ACHN (cell line): ENCODE results near the gene EEF1AKMT3.
"Not testable (repeated sequence)": the region's sequence is repeated elsewhere in the genome, so short reads cannot be mapped to it uniquely, and the experiment has no call there.

ENCODE experiments used
- DNase-seq: peaks from one replicate; pipeline ENCODE4 v3.0.0-alpha.2; 2015
- in situ Hi-C: cut with HindIII; loops from 2 replicates; pipeline ENCODE4 v1.10.0; 2017; ENCODE audit warnings: low sequenced_read_pairs, low pct_ligation_motif_present, low pct_unique_long_range_greater_than_20kb

Gene EEF1AKMT3

DNA sequence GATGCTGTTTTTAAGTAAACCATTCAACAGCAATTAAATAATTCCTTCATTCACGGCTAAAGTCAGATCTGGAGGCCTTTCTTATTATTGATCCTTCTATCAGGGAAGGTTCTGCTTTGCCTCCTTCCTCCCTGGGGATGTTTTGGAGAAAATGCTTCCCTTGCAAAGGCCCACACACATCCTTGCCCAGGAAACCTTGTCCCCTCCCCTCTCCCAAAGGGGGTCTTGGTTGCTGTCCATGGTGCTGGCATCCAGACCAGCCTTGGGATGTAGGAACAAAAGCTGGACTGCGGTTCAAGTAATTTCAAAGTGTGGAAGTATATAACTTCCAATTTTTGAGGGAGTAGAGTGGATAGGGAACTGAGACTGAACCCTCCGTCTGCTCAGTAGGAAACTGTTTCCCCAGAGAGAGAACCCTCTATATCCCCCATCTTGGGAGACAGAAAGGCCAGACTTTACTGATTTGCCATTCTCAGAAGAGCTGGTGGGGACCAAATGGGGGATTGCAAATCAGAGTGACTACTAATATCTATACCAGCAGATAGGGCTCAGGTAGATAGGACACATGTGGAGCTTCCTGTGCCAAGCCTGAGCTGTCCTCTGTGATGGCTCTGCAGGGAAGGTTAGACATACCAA, 11.9 kb upstream of the EEF1AKMT3 start:
- in situ Hi-C loops: no loop called here
- DNase-seq: no peak

DNA sequence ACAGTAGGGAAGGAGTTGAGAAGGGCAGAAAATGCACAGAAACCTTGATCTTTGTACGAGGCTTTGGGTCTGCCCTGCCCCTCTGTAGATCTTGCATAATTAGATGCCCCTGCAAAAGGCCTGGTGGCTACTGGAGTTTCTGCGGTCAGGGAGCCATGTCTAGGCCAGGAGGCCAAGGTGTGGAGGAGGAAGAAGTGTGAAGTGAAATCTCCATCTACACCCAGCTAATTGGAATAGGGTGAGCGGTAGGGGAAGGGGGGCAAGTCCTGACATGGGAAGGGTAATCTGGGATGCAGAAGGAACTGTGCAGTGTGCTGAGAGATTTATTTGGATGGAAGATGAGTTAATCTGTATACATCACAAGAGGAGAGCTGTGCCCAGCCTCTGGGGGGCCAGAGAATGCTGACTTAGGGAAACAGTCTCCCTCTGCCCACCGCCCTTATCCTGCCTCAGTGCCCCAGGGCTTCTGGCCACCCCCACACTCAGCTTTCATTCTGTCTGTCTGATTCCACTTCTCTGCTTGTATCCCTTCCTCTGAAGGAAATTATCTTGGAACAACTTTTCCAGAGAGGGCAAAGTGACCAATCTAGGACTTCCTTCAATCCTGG, 10.9 kb upstream of the EEF1AKMT3 start:
- in situ Hi-C loops: no loop called here
- no peak for DNase-seq

GRCh38 chr12:57762463-57762862, 10.0 kb upstream of the EEF1AKMT3 start:
- in situ Hi-C loops: no loop called here
- no peak for DNase-seq

GRCh38 chr12:57763881-57764661, 8.3 kb upstream of the EEF1AKMT3 start:
- in situ Hi-C loops: no loop called here

DNA sequence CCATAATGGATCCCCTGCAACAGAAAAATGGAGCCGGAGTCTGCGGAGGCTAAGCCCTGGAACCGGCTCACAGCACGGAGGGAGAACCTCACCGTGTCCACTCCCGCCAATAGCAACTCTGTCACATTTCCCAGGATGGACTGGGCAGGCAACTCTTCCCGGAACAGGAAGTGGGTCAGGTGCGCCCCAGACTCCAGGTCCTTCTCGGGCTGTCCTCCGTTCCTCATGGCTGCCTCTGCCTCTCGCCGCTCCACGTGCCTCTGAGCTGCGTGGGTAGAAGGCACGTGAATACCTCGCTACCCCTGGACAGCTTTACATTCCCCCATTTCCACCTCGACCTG, 7.8 kb upstream of the EEF1AKMT3 start:
- DNase-seq: no peak

More at GRCh38 chr12:57763881-57764661, 8.3 kb upstream of the EEF1AKMT3 start:
- no peak for DNase-seq

GRCh38 chr12:57765003-57765697, 7.3 kb upstream of the EEF1AKMT3 start:
- in situ Hi-C loops: no loop called here
- DNase-seq: peak; percentile 65

More for the DNA sequence above, 7.8 kb upstream of the EEF1AKMT3 start:
- in situ Hi-C loops: no loop called here

GRCh38 chr12:57765698-57766463, 6.5 kb upstream of the EEF1AKMT3 start:
- in situ Hi-C loops: no loop called here
- no peak for DNase-seq

DNA sequence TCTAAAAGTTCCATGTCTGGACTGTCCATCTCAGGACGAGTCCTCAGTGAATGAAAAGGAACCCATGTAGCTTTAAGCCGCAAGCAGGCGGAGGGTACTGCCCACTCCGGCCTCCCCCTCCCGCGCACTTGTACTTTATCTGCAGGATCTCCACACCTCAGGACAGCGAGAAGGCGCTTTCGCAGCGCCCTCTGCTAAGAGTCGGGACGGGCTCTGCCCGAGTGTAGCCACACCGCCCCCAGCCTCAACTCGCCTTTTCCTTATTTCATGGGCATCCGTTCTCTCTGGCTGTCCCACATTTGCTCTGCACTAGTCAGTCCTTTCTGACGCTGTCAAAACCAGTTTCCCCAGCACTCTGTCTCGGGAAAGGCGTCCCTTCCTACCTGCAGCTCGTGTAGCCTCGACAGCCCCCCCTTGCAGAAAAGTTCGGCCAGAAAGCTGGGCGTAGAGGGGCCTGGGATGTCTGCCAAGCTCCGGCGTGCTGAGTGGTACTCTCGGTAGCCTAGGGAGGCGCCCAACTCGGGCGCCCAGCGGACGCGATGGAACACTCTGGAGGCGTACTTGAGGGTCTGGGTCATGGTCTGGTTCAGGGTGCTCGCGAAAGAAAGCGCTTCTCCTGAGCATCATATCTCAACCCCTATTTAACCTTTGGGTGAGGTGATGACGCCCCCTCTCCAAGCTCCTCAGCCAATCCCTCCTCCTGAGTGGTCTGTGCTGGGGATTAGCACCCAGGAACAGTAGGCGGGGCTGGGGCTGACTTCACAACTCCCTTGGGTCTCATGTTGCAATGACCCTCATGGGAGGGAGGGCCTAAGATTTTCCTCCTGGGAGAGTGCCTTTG, 5.7 kb upstream of the EEF1AKMT3 start, which contains the start of gene CYP27B1:
TSS of gene CYP27B1 (minus strand) at position 615 of the 841 bp plus-strand sequence. CDS start at position 578, 37 bp downstream.
- peak; percentile 52 for DNase-seq
- in situ Hi-C loops: no loop called here

DNA sequence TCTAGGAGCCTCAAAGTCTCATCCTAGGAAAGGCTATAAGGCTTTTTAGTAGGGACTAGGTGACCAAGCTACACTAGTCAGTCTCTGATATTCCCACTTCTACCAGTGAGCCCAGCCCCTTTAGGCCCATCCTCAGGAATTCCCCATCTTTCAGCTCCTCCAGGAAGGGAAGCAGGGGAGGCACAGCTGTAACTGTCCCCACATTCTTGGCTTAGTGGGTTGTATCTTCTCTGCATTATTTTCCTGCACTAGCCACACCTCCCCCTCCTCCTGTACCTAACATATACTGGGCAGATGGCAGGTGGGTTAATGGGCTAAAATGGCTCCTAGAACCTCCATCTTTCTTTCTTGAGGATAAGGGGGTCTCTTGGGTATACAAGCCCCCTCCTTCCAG, 5.1 kb upstream of the EEF1AKMT3 start:
- no peak for DNase-seq
- in situ Hi-C loops: no loop called here

- DNase-seq: no peak
- in situ Hi-C loops: no loop called here
Observed at GRCh38 chr12:57767876-57768275, 4.5 kb upstream of the EEF1AKMT3 start.

DNA sequence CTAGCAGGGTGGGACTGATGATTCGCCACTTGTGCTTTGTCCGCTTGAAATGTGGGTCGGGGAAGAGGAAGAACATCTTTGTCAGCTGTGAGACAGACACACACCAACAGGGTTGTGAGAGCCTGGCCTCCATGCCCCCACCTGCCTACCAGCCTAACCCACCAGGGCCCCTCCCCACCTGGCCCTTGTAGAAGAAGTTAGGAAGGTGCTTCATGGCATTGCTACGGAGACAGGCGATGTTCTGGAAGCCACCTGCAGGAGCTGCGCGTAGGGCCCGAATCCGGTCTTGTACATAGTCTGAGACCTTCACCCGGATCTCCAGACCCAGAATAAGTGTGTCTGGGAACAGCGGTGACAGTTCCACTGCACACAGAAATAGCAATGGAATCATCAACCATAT, 2.8 kb upstream of the EEF1AKMT3 start:
- in situ Hi-C loops: no loop called here

DNA sequence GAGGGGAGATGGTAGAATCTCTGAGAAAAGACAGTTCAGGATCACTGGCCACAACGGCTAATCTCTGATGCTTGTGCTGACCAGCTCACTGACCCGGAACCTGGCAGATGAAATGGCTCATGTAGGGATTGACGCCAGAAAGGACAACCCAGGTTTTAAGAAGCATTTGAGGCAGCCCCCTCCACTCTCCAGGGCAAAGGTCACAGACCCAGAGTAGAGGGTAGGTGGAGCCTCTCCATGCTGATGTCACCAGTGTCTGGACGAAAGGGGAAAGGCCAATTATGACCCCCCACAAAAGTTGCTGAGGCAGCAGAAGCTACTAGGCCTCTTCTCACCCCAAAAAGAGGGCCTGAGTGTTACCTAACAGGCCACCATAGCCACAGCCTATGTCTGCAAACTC, 1.7 kb upstream of the EEF1AKMT3 start:
- in situ Hi-C loops: no loop called here
- no peak for DNase-seq

More for the DNA sequence above, 2.8 kb upstream of the EEF1AKMT3 start:
- DNase-seq: no peak

DNA sequence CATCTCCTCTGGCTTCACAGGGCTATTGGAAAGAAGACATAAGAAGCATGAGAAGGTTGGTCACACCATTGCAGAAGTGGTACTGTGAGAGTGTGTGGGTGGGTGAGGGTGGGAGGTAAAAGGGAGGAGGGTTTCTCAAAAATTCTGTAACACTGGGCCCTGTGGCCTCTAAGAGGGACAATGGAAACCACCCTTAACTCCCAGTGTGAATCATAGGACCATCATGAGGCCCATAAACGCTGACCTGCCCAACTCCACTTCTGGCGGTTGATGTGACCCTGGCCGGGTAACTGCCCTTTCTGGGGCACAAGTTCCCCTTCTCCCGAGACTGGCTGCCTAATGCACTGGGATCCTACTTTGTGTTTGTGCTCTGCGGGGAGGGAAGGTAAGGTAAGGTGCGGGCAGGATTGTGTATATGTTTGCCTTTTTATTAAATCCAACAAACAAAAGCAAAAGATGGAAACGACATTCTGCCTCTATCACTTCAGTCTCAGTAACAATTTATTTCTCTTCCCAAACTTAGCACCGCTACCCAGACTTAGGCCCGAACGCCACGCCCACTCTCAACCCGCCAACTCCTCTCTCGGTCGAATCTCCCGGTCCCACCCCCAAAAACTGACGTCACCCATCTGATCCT, 1.1 kb upstream of the EEF1AKMT3 start:
- in situ Hi-C loops: no loop called here
- peak; percentile 97 for DNase-seq

GRCh38 chr12:57771873-57772428, 463 bp upstream of the EEF1AKMT3 start, which contains the start of gene METTL1:
METTL1 (minus strand) TSS chr12:57772105; CDS start chr12:57772083, 22 bp downstream.
- peak; percentile 100 for DNase-seq
- in situ Hi-C loops: no loop called here

- in situ Hi-C loops, DNase-seq: not testable (repeated sequence)
Observed at GRCh38 chr12:57774634-57775033, 2.2 kb downstream of the EEF1AKMT3 start.

DNA sequence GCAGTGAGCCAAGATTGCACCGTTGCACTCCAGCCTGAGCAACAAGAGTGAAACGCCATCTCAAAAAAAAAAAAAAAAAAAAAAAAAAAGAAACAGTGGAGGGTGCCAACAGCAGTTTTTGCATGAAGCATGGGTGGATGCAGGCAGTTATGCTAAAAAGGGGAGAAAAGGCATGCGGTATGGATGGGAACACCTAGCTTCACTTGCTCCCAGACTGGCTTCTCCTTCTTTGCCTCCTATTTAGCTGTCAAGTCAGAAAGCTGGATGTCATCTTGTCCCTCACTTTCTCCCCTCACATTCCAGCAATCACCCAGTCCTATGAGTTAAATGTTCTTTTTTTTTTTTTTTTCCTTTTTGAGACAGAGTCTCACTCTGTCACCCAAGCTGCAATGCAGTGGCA, 2.6 kb downstream of the EEF1AKMT3 start:
- DNase-seq: no peak
- in situ Hi-C loops: no loop called here
